HepG2 (cell line): ENCODE measurements around the gene ZDHHC14. TPM values are rescaled to one million over a fixed set of nuclear protein-coding genes. Genes with fewer than 3 reads are reported as not detected.

Experiments used
- ARID5B ChIP-seq: IDR thresholded peaks from 2 replicates; pipeline ENCODE4 v1.4.0; 2020; ENCODE audit warnings: mild to moderate bottlenecking, missing genetic modification reagents
- ELF1 ChIP-seq: sonication (generic); formaldehyde crosslinking; IDR thresholded peaks from 2 replicates; pipeline ENCODE4 v1.4.0; 2020; ENCODE audit warnings: missing genetic modification reagents
- FOSL2 ChIP-seq: sonication (generic); formaldehyde crosslinking; IDR thresholded peaks from 2 replicates; pipeline ENCODE4 v1.4.0; 2020; ENCODE audit warnings: missing genetic modification reagents
- GATAD2A ChIP-seq: IDR thresholded peaks from 2 replicates; pipeline ENCODE4 v1.6.1; 2016
- HDAC1 ChIP-seq: sonication (generic); formaldehyde crosslinking; IDR thresholded peaks from 2 replicates; pipeline ENCODE4 v1.5.1; 2020; ENCODE audit warnings: mild to moderate bottlenecking, missing genetic modification reagents
- KAT8 ChIP-seq: IDR thresholded peaks from 2 replicates; pipeline ENCODE4 v1.6.1; 2016; ENCODE audit warnings: missing genetic modification reagents, missing compliant biosample characterization
- KDM5B ChIP-seq: sonication (generic); formaldehyde crosslinking; IDR thresholded peaks from 2 replicates; pipeline ENCODE4 v1.4.0; 2020; ENCODE audit warnings: missing genetic modification reagents, mild to moderate bottlenecking, borderline replicate concordance
- KLF9 ChIP-seq: IDR thresholded peaks from 2 replicates; pipeline ENCODE4 v1.6.1; 2016; ENCODE audit warnings: low read depth
- MZF1 ChIP-seq: sonication (generic); formaldehyde crosslinking; IDR thresholded peaks from 2 replicates; pipeline ENCODE4 v1.8.1; 2023; ENCODE audit warnings: mild to moderate bottlenecking, missing genetic modification reagents, borderline replicate concordance
- NPAS2 ChIP-seq: sonication (generic); formaldehyde crosslinking; IDR thresholded peaks from 2 replicates; pipeline ENCODE4 v1.8.0; 2022; ENCODE audit warnings: mild to moderate bottlenecking, missing genetic modification reagents, borderline replicate concordance
- PCBP1 ChIP-seq: fragments of 200-400 bp; formaldehyde crosslinking; IDR thresholded peaks from 2 replicates; pipeline ENCODE4 v1.6.1; 2017; ENCODE audit warnings: mild to moderate bottlenecking, low read depth, low read length, borderline replicate concordance
- PITX1 ChIP-seq: sonication (generic); formaldehyde crosslinking; IDR thresholded peaks from 2 replicates; pipeline ENCODE4 v1.5.1; 2020; ENCODE audit warnings: mild to moderate bottlenecking, missing genetic modification reagents
- SCMH1 ChIP-seq: sonication (generic); formaldehyde crosslinking; IDR thresholded peaks from 2 replicates; pipeline ENCODE4 v1.9.0; 2021; ENCODE audit warnings: missing genetic modification reagents, mild to moderate bottlenecking, borderline replicate concordance
- SOX5 ChIP-seq: IDR thresholded peaks from 2 replicates; pipeline ENCODE4 v1.6.1; 2016; ENCODE audit warnings: borderline replicate concordance
- SP140L ChIP-seq: sonication (generic); formaldehyde crosslinking; IDR thresholded peaks from 2 replicates; pipeline ENCODE4 v1.4.0; 2020; ENCODE audit warnings: missing genetic modification reagents, borderline replicate concordance
- STAT6 ChIP-seq: sonication (generic); formaldehyde crosslinking; IDR thresholded peaks from 2 replicates; pipeline ENCODE4 v1.4.0; 2020; ENCODE audit warnings: missing genetic modification reagents, mild to moderate bottlenecking, borderline replicate concordance
- TEAD3 ChIP-seq: optimal IDR thresholded peaks from 2 replicates; pipeline ENCODE3; 2016; ENCODE audit warnings: borderline replicate concordance
- THAP11 ChIP-seq: IDR thresholded peaks from 2 replicates; pipeline ENCODE4 v1.6.1; 2016; ENCODE audit warnings: missing biosample characterization, missing genetic modification reagents
- ZBTB46 ChIP-seq: sonication (generic); formaldehyde crosslinking; IDR thresholded peaks from 2 replicates; pipeline ENCODE4 v1.4.0; 2020; ENCODE audit warnings: mild to moderate bottlenecking, missing genetic modification reagents, borderline replicate concordance
- ZNF292 ChIP-seq: sonication (generic); formaldehyde crosslinking; IDR thresholded peaks from 2 replicates; pipeline ENCODE4 v1.8.1; 2022; ENCODE audit warnings: mild to moderate bottlenecking, low read depth, missing genetic modification reagents, borderline replicate concordance
- ZNF317 ChIP-seq: sonication (generic); formaldehyde crosslinking; IDR thresholded peaks from 2 replicates; pipeline ENCODE4 v1.5.0; 2020; ENCODE audit warnings: mild to moderate bottlenecking, missing genetic modification reagents
- ZNF615 ChIP-seq: sonication (generic); formaldehyde crosslinking; IDR thresholded peaks from 2 replicates; pipeline ENCODE4 v1.5.0; 2020; ENCODE audit warnings: mild to moderate bottlenecking, missing genetic modification reagents, borderline replicate concordance
- ZNF720 ChIP-seq: sonication (generic); formaldehyde crosslinking; IDR thresholded peaks from 2 replicates; pipeline ENCODE4 v1.4.0; 2020; ENCODE audit warnings: missing genetic modification reagents
- ZNF772 ChIP-seq: sonication (generic); formaldehyde crosslinking; IDR thresholded peaks from 2 replicates; pipeline ENCODE4 v1.5.0; 2020; ENCODE audit warnings: mild to moderate bottlenecking, missing genetic modification reagents
- ZNF775 ChIP-seq: sonication (generic); formaldehyde crosslinking; IDR thresholded peaks from 2 replicates; pipeline ENCODE4 v1.4.0; 2020; ENCODE audit warnings: missing genetic modification reagents, mild to moderate bottlenecking, moderate library complexity, borderline replicate concordance
- polyA plus RNA-seq, 8 experiments: library from polyadenylated mRNA; depleted of rRNA in 3 of 8; stranded (reverse) in 7 of 8; unstranded in 1 of 8; fragments of >200 nt; fragmentation: Illumina TruSeq in 4 of 8; extraction: Trizol in 4 of 8; gene quantifications; 2 replicates each; pipeline versions ENCODE4 v1.2.1 to v1.2.3, GENCODE V29; 2011 to 2016; ENCODE audit warnings: low read depth in 4 of 8, missing spikeins in 1 of 8, mixed read lengths in 1 of 8; ENCODE audit not compliant: insufficient read depth in 1 of 8
- total RNA-seq, 5 experiments: library from RNA; depleted of rRNA; stranded (reverse); fragments of >200 nt; fragmentation: Illumina TruSeq; extraction: Trizol; gene quantifications; 2 replicates each; pipeline ENCODE4 v1.2.3, GENCODE V29; 2016; ENCODE audit warnings: low read depth in 1 of 5

The ZDHHC14 gene
- total and polyA plus RNA-seq, 2 of the 13 experiments (the other 11 are each of a cell fraction or from before 2014, with no cell fraction given) = 3.7 to 9.5 TPM

DNA sequence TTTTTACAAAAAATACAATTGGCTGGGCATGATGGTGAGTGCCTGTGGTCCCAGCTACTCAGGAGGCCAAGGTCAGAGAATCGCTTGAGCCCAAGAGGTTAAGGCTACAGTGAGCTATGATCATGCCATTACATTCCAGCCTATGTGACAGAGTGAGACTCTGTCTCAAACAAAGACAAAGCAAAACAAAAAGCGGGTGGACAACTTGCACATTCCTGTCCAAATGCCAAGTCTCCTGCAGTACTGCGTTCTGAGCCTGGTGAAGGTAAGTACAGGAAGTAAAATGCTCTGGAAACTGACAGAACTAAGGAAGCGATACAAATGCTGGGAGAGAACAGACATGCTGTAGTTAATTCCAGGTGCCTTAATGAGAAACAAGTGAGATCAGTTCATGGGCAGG is 37.3 kb upstream of the ZDHHC14 start (continued):
- TF ChIP-seq ZBTB46 (CRISPR knock-in tag) = no peak
- TF ChIP-seq STAT6 = no peak
- TF ChIP-seq SCMH1 (CRISPR knock-in tag) = no peak
- TF ChIP-seq SP140L (CRISPR knock-in tag) = no peak
- peak; percentile 43; the same call in 1 of the 2 replicates for TF ChIP-seq ARID5B (CRISPR knock-in tag)
- no peak for TF ChIP-seq ZNF775
- TF ChIP-seq THAP11 (CRISPR knock-in tag) = no peak
- TF ChIP-seq FOSL2 (CRISPR knock-in tag) = 0 out of 2 replicates have a peak, but pooled peaks have one; percentile 5
- no peak for TF ChIP-seq HDAC1 (CRISPR knock-in tag)
- 0 out of 2 replicates have a peak, but pooled peaks have one; percentile 37 for TF ChIP-seq ZNF292
- peak; percentile 95 for TF ChIP-seq TEAD3 (CRISPR knock-in tag)
- 0 out of 2 replicates have a peak, but pooled peaks have one; percentile 28 for TF ChIP-seq PITX1 (CRISPR knock-in tag)
- no peak for TF ChIP-seq ZNF317 (CRISPR knock-in tag)
- TF ChIP-seq MZF1 (CRISPR knock-in tag) = no peak
- no peak for TF ChIP-seq NPAS2 (CRISPR knock-in tag)
- peak; percentile 21; the same call in 1 of the 2 replicates for TF ChIP-seq KAT8 (CRISPR knock-in tag)
- no peak for TF ChIP-seq ZNF720 (CRISPR knock-in tag)
- no peak for TF ChIP-seq PCBP1
- peak; percentile 55; the same call in 1 of the 2 replicates for TF ChIP-seq SOX5
- TF ChIP-seq GATAD2A (CRISPR knock-in tag) = no peak
- TF ChIP-seq ZNF615 (CRISPR knock-in tag) = no peak
- TF ChIP-seq KDM5B (CRISPR knock-in tag) = no peak
- no peak for TF ChIP-seq KLF9 (CRISPR knock-in tag)
- TF ChIP-seq ZNF772 (CRISPR knock-in tag) = no peak
- TF ChIP-seq ELF1 (CRISPR knock-in tag) = peak; percentile 30; the same call in 1 of the 2 replicates
